Adrenal gland (tissue), 12 donors: ENCODE measurements around the gene DHCR24. TPM values are rescaled to one million over a fixed set of nuclear protein-coding genes. Genes with fewer than 3 reads are reported as not detected.
A peak's percentile ranks its signal among the peaks of the same experiment; 100 is the strongest.

ENCODE experiments used
- DNase-seq, 7 donors: peaks; one replicate each; pipeline ENCODE4 v3.0.0-alpha.2; 2019 to 2020
- H3K27ac ChIP-seq, 5 donors: fragments of 200-600 bp; sonication (generic) in 4 of 5; 1 replicate in 3 of 5; 2 replicates in 2 of 5; pipeline versions ENCODE4 v1.5.1 to v1.8.0; 2016 to 2020; ENCODE audit warnings: mild to moderate bottlenecking in 1 of 5
- H3K27me3 ChIP-seq: fragments of 200-600 bp; 2 replicates; pipeline ENCODE4 v1.8.0; 2021
- H3K36me3 ChIP-seq, 2 donors: fragments of 200-600 bp; replicated peaks in 1 of 2; 1 replicate in 1 of 2; 2 replicates in 1 of 2; pipeline versions ENCODE4 v1.5.1 to v1.8.0; 2018 to 2022
- H3K4me1 ChIP-seq, 2 donors: fragments of 200-600 bp; replicated peaks in 1 of 2; 1 replicate in 1 of 2; 2 replicates in 1 of 2; pipeline versions ENCODE4 v1.5.1 to v1.8.0; 2018 to 2021
- H3K4me3 ChIP-seq, 4 donors: fragments of 200-600 bp; sonication (generic) in 3 of 4; one replicate each; pipeline ENCODE4 v1.5.1; 2016 to 2018
- H3K9me3 ChIP-seq, 3 donors: fragments of 200-600 bp; sonication (generic) in 1 of 3; replicated peaks in 1 of 3; 1 replicate in 2 of 3; 2 replicates in 1 of 3; pipeline versions ENCODE4 v1.5.1 to v1.8.0; 2016 to 2021
- CTCF ChIP-seq, 6 experiments: fragments of 450-650 bp in 4 of 6; fragments of 200-600 bp in 2 of 6; sonication (generic) in 1 of 6; IDR thresholded peaks; 1 replicate in 5 of 6; 2 replicates in 1 of 6; pipeline versions ENCODE4 v1.5.1 to v1.8.0; 2016 to 2021; ENCODE audit warnings: antibody characterized with exemption in 6 of 6, mild to moderate bottlenecking in 2 of 6, moderate library complexity in 1 of 6
- POLR2A ChIP-seq, 2 donors: fragments of 450-650 bp; IDR thresholded peaks; one replicate each; pipeline ENCODE4 v1.6.1; 2017; ENCODE audit warnings: antibody characterized with exemption in 2 of 2, mild to moderate bottlenecking in 2 of 2, moderate library complexity in 1 of 2
- WGBS, 4 donors: extraction: QIAGEN DNeasy Blood & Tissue Kit in 2 of 4; methylation state at CpG; one replicate each; pipeline versions ENCODE4 v1.1.5 to v1.1.7; 2013 to 2017; 5-methylcytosine and 5-hydroxymethylcytosine counted together
- intact Hi-C, 2 donors: fragments of 100-400 bp; cut with DNase I; formaldehyde crosslinking; loops; one replicate each; pipeline versions ENCODE4 v1.14.1 to v1.15.0; 2022 to 2023
- polyA plus RNA-seq, 3 donors: library from polyadenylated mRNA; stranded (reverse); fragments of 200-250 nt in 2 of 3; fragments of 350-450 nt in 1 of 3; fragmentation: Illumina TruSeq in 1 of 3; extraction: RNeasy Lipid Tissue Mini Kit (QIAGEN cat#74804) in 1 of 3; gene quantifications; one replicate each; pipeline ENCODE4 v1.2.3, GENCODE V29; 2013 to 2014
- total RNA-seq, 9 donors: library from RNA; depleted of rRNA in 4 of 9; stranded (reverse); fragments of >200 nt in 4 of 9; fragments of 120-200 nt in 1 of 9; fragmentation: NEBNext Ultra II Directional in 1 of 9; extraction: Animal tissue kit (Norgen Biotek cat#: 25700) in 1 of 9; gene quantifications; one replicate each; pipeline versions ENCODE4 v1.1.0 to v1.2.4, GENCODE V29; 2013 to 2023
- donor health status: healthy with polysubstance abuse.
- donor health status: Bipolar disorder and iron deficiency.
- donor health status: DM: yes; HTN: yes; CAD: no.
- donor health status: DM: no; HTN: no; CAD: no.
- donor health status: DM: no; HTN: no; CAD: no.
- donor health status: DM: yes; HTN: yes; CAD: no.

Gene DHCR24
- total and polyA plus RNA-seq, 12 donors, result 138 to 4,801 (median 2,741) TPM

GRCh38 chr1:54871275-54872035 is 15.5 kb downstream of the DHCR24 start:
- Histone ChIP-seq H3K27ac (peak overlapping the region in 3 of 5 donors; percentile 31 to 65 (median 59)), H3K27me3 (no peaks in the 10 kb centered on the region), H3K9me3 (no peaks in the 10 kb centered on the region), H3K4me3 (no peak overlapping the region), H3K4me1 (peaks cover 4 to 62% of the 10 kb centered on the region in 2 donors), H3K36me3 (peaks cover 0 to 84% of the 10 kb centered on the region in 2 donors)
- 54 to 82% (median 58%) methylated on average over 12 to 16 of the region's 16 CpGs for WGBS, 4 donors
- intact Hi-C loops, result no loop called here
- peak in 3 of 7 donors; percentile 44 to 56 (median 52) for DNase-seq
- TF ChIP-seq CTCF (IDR thresholded peaks at IDR 0.05) (no peak), POLR2A (IDR thresholded peaks at IDR 0.05) (no peak)

- peak overlapping the region in 3 of 5 donors; percentile 31 to 65 (median 59) for H3K27ac ChIP-seq
- TF ChIP-seq CTCF (IDR thresholded peaks at IDR 0.05), result no peak
- no peak for TF ChIP-seq POLR2A (IDR thresholded peaks at IDR 0.05)
- H3K27me3 ChIP-seq, result no peaks in the 10 kb centered on the region
- intact Hi-C loops, result no loop called here
- 80 to 100% (median 86%) methylated on average over 2 of the region's 2 CpGs for WGBS, 4 donors
- peaks cover 0 to 63% of the 10 kb centered on the region in 2 donors for H3K4me1 ChIP-seq
- no peak overlapping the region for H3K4me3 ChIP-seq
- H3K9me3 ChIP-seq, result no peaks in the 10 kb centered on the region
- no peak for DNase-seq
- peaks cover 0 to 88% of the 10 kb centered on the region in 2 donors for H3K36me3 ChIP-seq
These were observed 16.1 kb downstream of the DHCR24 start for GRCh38 chr1:54870869-54871268.

- no peak overlapping the region for H3K4me3 ChIP-seq
- no peak for TF ChIP-seq CTCF (IDR thresholded peaks at IDR 0.05)
- TF ChIP-seq POLR2A (IDR thresholded peaks at IDR 0.05), result no peak
- peaks cover 0 to 88% of the 10 kb centered on the region in 2 donors for H3K36me3 ChIP-seq
- H3K27me3 ChIP-seq, result no peaks in the 10 kb centered on the region
- H3K27ac ChIP-seq, result peak overlapping the region in 1 of 5 donors; percentile 24
- no peaks in the 10 kb centered on the region for H3K9me3 ChIP-seq
- DNase-seq, result no peak
- WGBS, 4 donors, result 71 to 81% (median 77%) methylated on average over 6 of the region's 6 CpGs
- H3K4me1 ChIP-seq, result peaks cover 0 to 70% of the 10 kb centered on the region in 2 donors
- intact Hi-C loops, result no loop called here
These were observed 17.7 kb downstream of the DHCR24 start for GRCh38 chr1:54869173-54869851.

GRCh38 chr1:54867717-54868057 is 19.3 kb downstream of the DHCR24 start:
- H3K4me3 ChIP-seq, result no peak overlapping the region
- WGBS, 4 donors, result 47 to 70% (median 63%) methylated on average over 4 of the region's 4 CpGs
- no peaks in the 10 kb centered on the region for H3K9me3 ChIP-seq
- intact Hi-C loops, result no loop called here
- H3K27ac ChIP-seq, result peak overlapping the region in 2 of 5 donors; percentile 35 to 36
- peaks cover 0 to 68% of the 10 kb centered on the region in 2 donors for H3K4me1 ChIP-seq
- H3K27me3 ChIP-seq, result no peaks in the 10 kb centered on the region
- TF ChIP-seq CTCF (IDR thresholded peaks at IDR 0.05), result no peak
- TF ChIP-seq POLR2A (IDR thresholded peaks at IDR 0.05), result no peak
- DNase-seq, result peak in 2 of 7 donors; percentile 22 to 31
- H3K36me3 ChIP-seq, result peaks cover 0 to 82% of the 10 kb centered on the region in 2 donors
